Measurements from ENCODE around the gene FAM3C.

FAM3C gene

GRCh38 chr7:121410829-121411596, 14.9 kb upstream of the FAM3C start:
- DNase-seq = no peak

- no peak for DNase-seq
Measured at GRCh38 chr7:121406944-121407343, 10.8 kb upstream of the FAM3C start.

GRCh38 chr7:121406461-121406860, 10.4 kb upstream of the FAM3C start:
- DNase-seq = no peak

- no peak for DNase-seq
Measured at GRCh38 chr7:121404348-121404747, 8.2 kb upstream of the FAM3C start.

- no peak for DNase-seq
Measured at GRCh38 chr7:121402701-121403100, 6.6 kb upstream of the FAM3C start.

- DNase-seq = no peak
Measured at GRCh38 chr7:121401896-121402295, 5.8 kb upstream of the FAM3C start.

GRCh38 chr7:121398246-121398645, 2.1 kb upstream of the FAM3C start:
- DNase-seq = peak; percentile 28

- DNase-seq = no peak
Measured at GRCh38 chr7:121397822-121398221, 1.7 kb upstream of the FAM3C start.

- no peak for DNase-seq
Measured at GRCh38 chr7:121397361-121397760, 1.3 kb upstream of the FAM3C start.

- no peak for DNase-seq
Measured at GRCh38 chr7:121395494-121395960, 581 bp downstream of the FAM3C start.

- DNase-seq = no peak
Measured at GRCh38 chr7:121394709-121395140, 1.4 kb downstream of the FAM3C start.

GRCh38 chr7:121393005-121393366, 3.1 kb downstream of the FAM3C start:
- no peak for DNase-seq

GRCh38 chr7:121392277-121393004, 3.7 kb downstream of the FAM3C start:
- no peak for DNase-seq

GRCh38 chr7:121391686-121392085, 4.4 kb downstream of the FAM3C start:
- no peak for DNase-seq

- DNase-seq = no peak
Measured at GRCh38 chr7:121390617-121391016, 5.5 kb downstream of the FAM3C start.

GRCh38 chr7:121390109-121390508, 6.0 kb downstream of the FAM3C start:
- DNase-seq = no peak

- DNase-seq = no peak
Measured at GRCh38 chr7:121388950-121389349, 7.2 kb downstream of the FAM3C start.

GRCh38 chr7:121385800-121386179, 10.3 kb downstream of the FAM3C start:
- DNase-seq = no peak

GRCh38 chr7:121385056-121385799, 10.9 kb downstream of the FAM3C start:
- DNase-seq = no peak

- DNase-seq = no peak
Measured at GRCh38 chr7:121384265-121384664, 11.8 kb downstream of the FAM3C start.

- no peak for DNase-seq
Measured at GRCh38 chr7:121383235-121383910, 12.7 kb downstream of the FAM3C start.

GRCh38 chr7:121382473-121382872, 13.6 kb downstream of the FAM3C start:
- DNase-seq = no peak

GRCh38 chr7:121379930-121380329, 16.2 kb downstream of the FAM3C start:
- DNase-seq = no peak
